Thymus (tissue), 11 donors: ENCODE data around the gene SDC3. TPM values are rescaled to one million over a fixed set of nuclear protein-coding genes. Genes with fewer than 3 reads are reported as not detected.

ENCODE experiments used
- DNase-seq, 9 donors: peaks; one replicate each; pipeline ENCODE4 v3.0.0-alpha.2; 2013; ENCODE audit warnings: low spot score in 9 of 9, low read depth in 6 of 9, missing footprints in 1 of 9
- H3K27ac ChIP-seq, 2 donors: one replicate each; pipeline ENCODE4 v1.5.1; 2013; ENCODE audit warnings: control low read depth in 1 of 2, low read depth in 1 of 2, low read length in 1 of 2, mild to moderate bottlenecking in 1 of 2, moderate library complexity in 1 of 2
- H3K27me3 ChIP-seq, 2 donors: one replicate each; pipeline ENCODE4 v1.5.1; 2013; ENCODE audit warnings: low read length in 1 of 2; ENCODE audit not compliant: control insufficient read depth in 2 of 2, insufficient read depth in 1 of 2
- H3K36me3 ChIP-seq, 2 donors: one replicate each; pipeline ENCODE4 v1.5.1; 2013; ENCODE audit warnings: low read length in 1 of 2, mild to moderate bottlenecking in 1 of 2, moderate library complexity in 1 of 2; ENCODE audit not compliant: control insufficient read depth in 2 of 2, insufficient read depth in 2 of 2
- H3K4me1 ChIP-seq, 2 donors: one replicate each; pipeline ENCODE4 v1.5.1; 2013; ENCODE audit warnings: low read length in 2 of 2; ENCODE audit not compliant: control insufficient read depth in 2 of 2, insufficient read depth in 2 of 2
- H3K4me3 ChIP-seq, 2 donors: one replicate each; pipeline ENCODE4 v1.5.1; 2013; ENCODE audit warnings: low read length in 2 of 2, control low read depth in 1 of 2, mild to moderate bottlenecking in 1 of 2
- H3K9me3 ChIP-seq, 2 donors: one replicate each; pipeline ENCODE4 v1.5.1; 2013; ENCODE audit warnings: low read length in 1 of 2, mild to moderate bottlenecking in 1 of 2; ENCODE audit not compliant: control insufficient read depth in 2 of 2, insufficient read depth in 1 of 2
- WGBS: extraction: QIAGEN DNeasy Blood & Tissue Kit; methylation state at CpG from one replicate; pipeline ENCODE4 v1.1.7; 2013; 5-methylcytosine and 5-hydroxymethylcytosine counted together
- polyA plus RNA-seq: library from polyadenylated mRNA; stranded (reverse); fragments of 200-250 nt; gene quantifications from one replicate; pipeline ENCODE4 v1.2.3, GENCODE V29; 2013
- total RNA-seq: library from RNA; stranded (reverse); fragments of 120-200 nt; gene quantifications from one replicate; pipeline ENCODE4 v1.2.4, GENCODE V29; 2013
- donor health status: healthy.

SDC3 gene
- total and polyA plus RNA-seq, 2 donors = 3.8 to 15.3 TPM

GRCh38 chr1:30881319-30882181 is 27.0 kb downstream of the SDC3 start:
- H3K4me1 ChIP-seq = peaks cover 0 to 7% of the 10 kb centered on the region in 2 donors
- H3K27ac ChIP-seq = no peak overlapping the region
- no peak for DNase-seq
- peaks cover 0 to 55% of the 10 kb centered on the region in 2 donors for H3K27me3 ChIP-seq
- 70% methylated on average over 25 of the region's 25 CpGs for WGBS
- H3K36me3 ChIP-seq = no peaks in the 10 kb centered on the region
- H3K9me3 ChIP-seq = no peaks in the 10 kb centered on the region
- H3K4me3 ChIP-seq = no peak overlapping the region

- Histone ChIP-seq H3K27ac (no peak overlapping the region), H3K4me3 (no peak overlapping the region), H3K9me3 (no peaks in the 10 kb centered on the region), H3K4me1 (peaks cover 0 to 7% of the 10 kb centered on the region in 2 donors), H3K36me3 (no peaks in the 10 kb centered on the region), H3K27me3 (peaks cover 0 to 55% of the 10 kb centered on the region in 2 donors)
- DNase-seq = no peak
- WGBS = 71% methylated on average over 11 of the region's 11 CpGs
These were observed 27.8 kb downstream of the SDC3 start for GRCh38 chr1:30880678-30881318.

- no peaks in the 10 kb centered on the region for H3K9me3 ChIP-seq
- peaks cover 0 to 52% of the 10 kb centered on the region in 2 donors for H3K27me3 ChIP-seq
- peaks cover 0 to 7% of the 10 kb centered on the region in 2 donors for H3K4me1 ChIP-seq
- no peak for DNase-seq
- H3K36me3 ChIP-seq = no peaks in the 10 kb centered on the region
- no peak overlapping the region for H3K27ac ChIP-seq
- 59% methylated on average over 17 of the region's 17 CpGs for WGBS
- no peak overlapping the region for H3K4me3 ChIP-seq
These were observed 28.4 kb downstream of the SDC3 start for GRCh38 chr1:30879940-30880677.

- no peak for DNase-seq
- H3K4me1 ChIP-seq = peaks cover 0 to 7% of the 10 kb centered on the region in 2 donors
- H3K27me3 ChIP-seq = peaks cover 0 to 49% of the 10 kb centered on the region in 2 donors
- WGBS = 67% methylated on average over 4 of the region's 4 CpGs
- no peak overlapping the region for H3K4me3 ChIP-seq
- no peaks in the 10 kb centered on the region for H3K36me3 ChIP-seq
- no peak overlapping the region for H3K27ac ChIP-seq
- H3K9me3 ChIP-seq = peaks cover 0 to under 1% of the 10 kb centered on the region in 2 donors
These were observed 29.3 kb downstream of the SDC3 start for GRCh38 chr1:30879126-30879786.

GRCh38 chr1:30878559-30878958 is 30.0 kb downstream of the SDC3 start:
- WGBS = 88% methylated on average over 13 of the region's 13 CpGs
- Histone ChIP-seq H3K27ac (no peak overlapping the region), H3K4me1 (peaks cover 0 to 7% of the 10 kb centered on the region in 2 donors)

GRCh38 chr1:30878016-30878415 is 30.5 kb downstream of the SDC3 start:
- Histone ChIP-seq H3K4me3 (no peak overlapping the region), H3K27me3 (peaks cover 0 to 44% of the 10 kb centered on the region in 2 donors), H3K36me3 (no peaks in the 10 kb centered on the region), H3K4me1 (peaks cover 0 to 7% of the 10 kb centered on the region in 2 donors), H3K27ac (no peak overlapping the region), H3K9me3 (peaks cover 2 to 12% of the 10 kb centered on the region in 2 donors)
- no peak for DNase-seq
- 83% methylated on average over 9 of the region's 9 CpGs for WGBS

More at GRCh38 chr1:30878559-30878958, 30.0 kb downstream of the SDC3 start:
- Histone ChIP-seq H3K9me3 (peaks cover 1 to 7% of the 10 kb centered on the region in 2 donors), H3K4me3 (no peak overlapping the region), H3K27me3 (peaks cover 0 to 44% of the 10 kb centered on the region in 2 donors), H3K36me3 (no peaks in the 10 kb centered on the region)
- DNase-seq = no peak

GRCh38 chr1:30877205-30877912 is 31.2 kb downstream of the SDC3 start:
- no peak overlapping the region for H3K4me3 ChIP-seq
- peaks cover 2 to 18% of the 10 kb centered on the region in 2 donors for H3K9me3 ChIP-seq
- H3K27me3 ChIP-seq = peaks cover 0 to 44% of the 10 kb centered on the region in 2 donors
- no peak overlapping the region for H3K27ac ChIP-seq
- no peaks in the 10 kb centered on the region for H3K36me3 ChIP-seq
- WGBS = 40% methylated on average over 10 of the region's 10 CpGs
- DNase-seq = peak in 1 of 9 donors; percentile 4
- H3K4me1 ChIP-seq = peaks cover 0 to 7% of the 10 kb centered on the region in 2 donors
